Vagina (tissue), 2 donors: ENCODE results near the gene GPR32.

ENCODE experiments used
- POLR2A ChIP-seq, 2 donors: fragments of 450-650 bp; IDR thresholded peaks; one replicate each; pipeline ENCODE4 v1.6.1; 2017; ENCODE audit warnings: antibody characterized with exemption in 2 of 2, mild to moderate bottlenecking in 2 of 2, moderate library complexity in 2 of 2
- POLR2AphosphoS5 ChIP-seq, 2 donors: sonication (generic); formaldehyde crosslinking; IDR thresholded peaks; one replicate each; pipeline ENCODE4 v1.9.0; 2017; ENCODE audit warnings: antibody characterized with exemption in 2 of 2, mild to moderate bottlenecking in 2 of 2, low read depth in 1 of 2; ENCODE audit not compliant: insufficient read depth in 1 of 2

GRCh38 chr19:50750010-50750409, 20.3 kb upstream of the GPR32 start:
- no peak for TF ChIP-seq POLR2AphosphoS5 (IDR thresholded peaks at IDR 0.05; ENCODE audit: insufficient read depth in 1 of 2, low read depth in 1 of 2)
- TF ChIP-seq POLR2A (IDR thresholded peaks at IDR 0.05) = no peak
